CD4-positive, alpha-beta T cell treated with Interleukin-2 at 100 ng/mL for 4 hours (primary cell): ENCODE results near the gene ZXDB.
"Not testable (repeated sequence)": the region's sequence is repeated elsewhere in the genome, so short reads cannot be mapped to it uniquely, and the experiment has no call there.

Experiments
- DNase-seq: peaks from one replicate; pipeline ENCODE4 v3.0.0-alpha.2; 2020; ENCODE audit warnings: low spot score

Gene ZXDB

DNA sequence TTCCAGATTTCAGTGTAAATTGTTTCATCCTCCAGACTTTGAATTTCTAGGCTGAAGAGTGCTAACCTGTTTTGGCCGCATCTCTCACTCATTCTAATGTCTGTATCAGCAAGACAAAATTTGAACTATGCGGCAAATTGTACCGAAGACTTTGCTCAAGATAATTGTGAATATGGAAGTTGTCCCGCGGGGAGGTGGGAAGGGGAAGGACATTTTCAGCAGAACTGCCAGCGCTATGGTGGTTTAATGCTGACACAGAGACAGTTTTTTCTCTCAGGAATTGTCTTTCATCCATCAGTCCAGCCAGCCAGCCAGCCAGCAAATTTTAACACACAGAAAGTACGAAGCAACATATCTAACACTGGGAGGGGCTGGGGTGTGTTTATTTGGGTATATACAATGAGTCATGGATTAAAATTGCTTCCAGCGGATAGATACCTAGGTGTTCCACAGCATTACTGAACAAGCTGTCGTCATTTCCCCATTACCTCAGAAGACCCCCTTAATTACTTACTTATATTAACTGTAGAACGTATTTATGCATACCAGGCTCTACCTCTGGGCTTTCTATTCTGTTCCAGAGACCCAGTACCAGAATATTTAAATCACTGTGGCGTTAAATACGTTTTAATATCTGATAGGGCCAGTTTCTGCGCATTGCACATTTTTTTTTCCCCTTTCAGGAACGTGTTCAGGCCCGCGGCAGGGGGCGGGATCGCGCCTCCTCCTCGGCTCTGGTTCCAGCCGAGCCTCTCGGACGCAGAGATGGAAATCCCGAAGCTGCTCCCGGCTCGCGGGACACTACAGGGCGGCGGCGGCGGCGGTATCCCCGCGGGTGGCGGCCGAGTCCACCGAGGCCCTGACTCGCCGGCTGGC is at the start of gene ZXDB:
TSS of gene ZXDB (plus strand) at position 728 of the 876 bp plus-strand sequence. CDS start at position 766, 38 bp downstream.
- peak; percentile 50 for DNase-seq

DNA sequence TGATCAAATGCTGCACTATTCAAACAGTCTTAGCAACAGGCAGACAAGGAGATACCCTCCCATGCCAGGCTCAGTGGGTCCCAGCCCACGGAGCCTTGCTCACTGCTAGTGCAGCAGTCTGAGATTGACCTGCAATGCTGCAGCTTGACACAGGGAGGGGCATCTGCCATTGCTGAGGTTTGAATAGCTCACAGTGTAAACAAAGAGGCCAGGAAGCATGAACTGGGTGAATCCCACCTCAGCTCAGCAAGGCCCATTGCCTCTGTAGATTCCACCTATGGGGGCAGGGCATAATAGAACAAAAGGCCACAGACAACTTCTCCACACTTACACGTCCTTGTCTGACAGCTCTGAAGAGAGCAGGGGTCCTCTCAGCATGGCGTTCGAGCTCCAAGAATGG is 26.6 kb upstream of the ZXDB start:
- no peak for DNase-seq

DNA sequence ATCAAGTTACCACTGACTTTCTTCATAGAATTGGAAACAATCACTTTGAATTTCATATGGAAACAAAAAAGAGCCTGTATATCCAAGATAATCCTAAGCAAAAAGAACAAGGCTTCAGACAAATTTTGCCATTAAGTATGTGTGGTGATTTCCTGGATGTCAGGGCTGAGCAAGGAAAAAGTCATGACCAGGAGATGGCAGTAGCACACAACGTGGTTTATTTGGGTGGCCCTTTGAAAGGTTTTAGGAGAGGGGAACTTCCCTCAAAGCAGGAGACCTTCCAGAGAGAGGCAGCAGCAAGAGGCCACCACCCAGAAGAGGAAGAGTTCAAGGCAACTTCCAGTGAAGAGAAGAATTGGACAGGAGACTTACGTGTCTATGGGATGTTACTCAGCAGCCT is 18.1 kb upstream of the ZXDB start:
- DNase-seq = peak; percentile 31

GRCh38 chrX:57582948-57583347 is 8.9 kb upstream of the ZXDB start:
- DNase-seq = not testable (repeated sequence)

- no peak for DNase-seq
Observed at GRCh38 chrX:57583477-57583876, 8.3 kb upstream of the ZXDB start.

- DNase-seq = no peak
Observed at GRCh38 chrX:57586360-57586759, 5.5 kb upstream of the ZXDB start.

DNA sequence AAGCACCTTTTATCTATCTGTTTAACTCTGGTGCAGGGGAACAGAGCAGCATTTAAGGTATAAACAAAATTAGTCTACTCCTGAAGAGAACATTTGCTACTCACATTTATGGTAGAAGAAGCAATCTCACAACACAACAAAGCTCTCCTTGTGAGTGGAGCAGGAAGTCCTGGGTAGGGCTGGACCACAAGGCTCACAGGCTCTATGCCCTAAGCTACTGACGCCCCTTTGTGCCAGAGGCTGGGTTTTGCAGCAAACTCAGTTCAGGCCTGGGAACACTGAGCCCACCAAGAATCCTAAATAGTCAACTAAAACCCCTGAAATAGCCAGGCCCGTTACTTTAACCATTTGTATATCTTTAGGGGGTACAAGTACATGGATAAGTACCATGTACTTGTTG is 4.7 kb upstream of the ZXDB start:
- DNase-seq = no peak

DNA sequence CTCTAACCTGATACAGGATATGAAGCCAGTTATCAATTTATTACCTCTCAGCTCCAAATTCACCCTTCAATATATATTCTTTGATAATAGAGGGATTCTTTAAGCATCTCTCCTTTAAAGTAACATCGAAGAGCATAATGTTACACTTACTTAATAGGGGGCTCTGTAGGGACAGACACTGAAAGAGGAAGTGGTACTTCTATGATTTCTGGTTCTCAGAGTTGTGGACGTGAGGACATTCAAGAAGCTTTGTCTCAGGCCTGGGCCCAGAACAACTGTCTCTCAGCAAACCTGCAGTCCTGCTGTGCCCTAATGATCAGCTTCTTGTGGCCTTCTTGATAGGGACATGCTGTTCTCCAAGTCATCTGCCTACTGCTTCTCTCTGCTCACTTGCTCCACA is 4.2 kb upstream of the ZXDB start:
- DNase-seq = no peak

DNA sequence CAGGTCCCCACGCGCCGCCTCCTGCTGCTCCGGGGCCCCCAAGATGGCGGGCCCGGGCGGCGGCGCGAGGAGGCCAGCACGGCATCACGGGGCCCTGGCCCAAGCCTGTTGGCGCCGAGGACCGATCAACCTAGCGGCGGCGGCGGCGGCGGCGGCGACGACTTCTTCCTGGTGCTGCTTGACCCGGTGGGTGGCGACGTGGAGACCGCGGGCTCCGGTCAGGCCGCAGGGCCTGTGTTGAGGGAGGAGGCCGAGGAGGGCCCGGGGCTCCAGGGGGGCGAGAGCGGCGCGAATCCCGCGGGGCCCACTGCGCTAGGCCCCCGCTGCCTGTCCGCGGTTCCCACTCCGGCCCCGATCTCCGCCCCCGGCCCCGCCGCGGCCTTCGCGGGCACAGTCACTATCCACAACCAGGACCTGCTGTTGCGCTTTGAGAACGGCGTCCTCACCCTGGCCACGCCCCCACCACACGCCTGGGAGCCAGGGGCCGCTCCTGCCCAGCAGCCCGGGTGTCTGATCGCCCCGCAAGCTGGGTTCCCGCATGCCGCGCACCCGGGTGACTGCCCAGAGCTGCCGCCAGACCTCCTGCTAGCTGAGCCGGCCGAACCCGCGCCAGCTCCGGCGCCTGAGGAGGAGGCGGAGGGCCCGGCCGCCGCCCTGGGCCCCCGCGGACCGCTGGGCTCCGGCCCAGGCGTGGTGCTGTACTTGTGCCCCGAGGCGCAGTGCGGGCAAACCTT is 516 bp downstream of the ZXDB start:
- DNase-seq = peak; percentile 19

GRCh38 chrX:57592894-57593215 is 1.0 kb downstream of the ZXDB start:
- peak; percentile 8 for DNase-seq

- peak; percentile 59 for DNase-seq
Observed at GRCh38 chrX:57595381-57595811, 3.6 kb downstream of the ZXDB start.

DNA sequence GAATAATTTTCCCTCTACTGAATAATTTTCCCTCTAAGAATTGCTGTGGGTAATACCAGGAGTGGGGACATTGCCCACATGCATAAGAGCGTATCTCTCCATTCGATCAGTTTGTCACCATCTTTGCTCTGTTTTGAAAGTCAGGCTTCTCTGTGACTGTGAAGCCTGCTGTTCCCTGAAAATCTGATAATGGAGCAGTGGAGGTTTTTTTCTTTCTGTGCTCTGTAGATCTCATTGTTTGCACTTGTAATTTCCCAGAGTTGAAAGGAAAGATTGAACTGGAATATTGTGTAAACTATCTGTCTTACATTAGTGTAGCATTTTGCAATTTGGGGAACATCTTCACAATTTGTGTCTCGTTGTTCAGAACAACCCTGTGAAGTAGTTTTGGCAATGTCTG is 4.3 kb downstream of the ZXDB start:
- no peak for DNase-seq

DNA sequence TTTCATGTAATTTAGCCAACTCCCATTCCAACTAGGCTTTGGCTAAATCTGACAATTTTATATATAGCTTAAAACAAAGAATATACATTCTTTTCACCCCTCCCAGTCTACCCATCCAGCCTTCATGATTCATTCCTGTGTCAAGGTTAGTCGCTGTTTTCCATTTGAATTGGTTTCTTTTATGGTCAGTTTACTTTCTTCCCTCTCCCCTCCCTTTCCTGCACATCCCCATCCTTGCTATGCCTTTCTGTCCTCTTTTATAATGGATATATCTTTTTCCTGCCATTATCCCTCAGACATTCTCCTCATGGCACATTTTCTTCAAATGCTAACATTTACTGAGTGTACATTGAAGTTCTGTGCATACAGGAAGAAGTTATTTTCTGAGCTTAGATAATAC is 4.7 kb downstream of the ZXDB start:
- no peak for DNase-seq

DNA sequence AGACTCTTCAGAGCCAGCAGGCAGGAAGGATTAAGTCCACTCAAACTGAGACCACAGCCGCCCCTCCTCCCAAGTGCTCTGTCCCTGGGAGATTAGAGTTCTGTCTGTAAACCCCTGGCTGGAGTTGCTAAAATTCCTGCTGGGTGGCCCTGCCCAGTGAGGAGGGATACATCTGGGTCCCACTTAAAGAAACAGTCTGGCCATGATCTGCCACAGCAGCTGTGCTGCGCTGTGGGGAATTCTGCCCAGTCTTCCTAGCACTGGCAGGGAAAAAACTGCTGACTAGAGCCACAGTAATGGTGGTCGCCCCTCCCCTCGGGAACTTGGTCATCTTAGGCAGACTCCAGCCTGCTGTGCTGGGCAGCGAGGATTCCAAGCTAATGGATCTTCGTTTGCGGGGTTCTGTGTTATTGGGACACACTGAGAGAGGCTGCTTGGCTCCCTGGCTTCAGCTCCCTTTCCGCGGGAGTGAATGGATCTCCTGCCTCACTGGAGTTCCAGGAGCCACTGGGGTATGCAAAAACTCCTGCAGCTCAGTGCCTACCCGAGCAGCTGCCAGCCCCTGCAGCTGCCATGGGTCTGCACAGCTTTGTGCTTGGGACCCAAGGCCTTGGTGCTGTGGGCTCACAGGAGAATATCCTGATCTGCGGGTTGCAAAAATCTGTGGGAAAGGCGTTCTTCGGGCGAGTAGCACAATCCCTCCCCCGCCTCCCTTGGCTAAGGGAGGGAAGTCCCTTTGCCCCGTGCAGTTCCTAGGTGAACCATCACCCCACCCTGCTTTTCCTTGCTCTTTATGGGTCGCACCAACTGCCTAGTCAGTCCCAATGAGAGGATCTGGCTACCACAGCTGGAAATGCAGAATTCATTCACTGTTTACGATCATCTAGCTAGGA is 15.7 kb downstream of the ZXDB start:
- DNase-seq = no peak

DNA sequence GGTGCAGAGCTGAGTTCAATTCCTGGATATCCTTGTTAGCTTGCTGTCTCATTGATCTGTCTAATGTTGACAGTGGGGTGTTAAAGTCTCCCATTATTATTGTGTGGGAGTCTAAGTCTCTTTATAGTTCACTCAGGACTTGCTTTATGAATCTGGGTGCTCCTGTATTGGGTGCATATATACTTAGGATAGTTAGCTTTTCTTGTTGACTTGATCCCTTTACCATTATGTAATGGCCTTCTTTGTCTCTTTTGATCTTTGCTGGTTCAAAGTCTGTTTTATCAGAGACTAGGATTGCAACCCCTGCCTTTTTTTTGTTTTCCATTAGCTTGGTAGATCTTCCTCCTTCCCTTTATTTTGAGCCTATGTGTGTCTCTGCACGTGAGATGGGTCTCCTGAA is 21.5 kb downstream of the ZXDB start:
- not testable (repeated sequence) for DNase-seq

GRCh38 chrX:57629438-57629837 is 37.6 kb downstream of the ZXDB start:
- DNase-seq = not testable (repeated sequence)

GRCh38 chrX:57640674-57641016 is 48.8 kb downstream of the ZXDB start:
- DNase-seq = no peak

GRCh38 chrX:57641338-57641737 is 49.5 kb downstream of the ZXDB start:
- no peak for DNase-seq

DNA sequence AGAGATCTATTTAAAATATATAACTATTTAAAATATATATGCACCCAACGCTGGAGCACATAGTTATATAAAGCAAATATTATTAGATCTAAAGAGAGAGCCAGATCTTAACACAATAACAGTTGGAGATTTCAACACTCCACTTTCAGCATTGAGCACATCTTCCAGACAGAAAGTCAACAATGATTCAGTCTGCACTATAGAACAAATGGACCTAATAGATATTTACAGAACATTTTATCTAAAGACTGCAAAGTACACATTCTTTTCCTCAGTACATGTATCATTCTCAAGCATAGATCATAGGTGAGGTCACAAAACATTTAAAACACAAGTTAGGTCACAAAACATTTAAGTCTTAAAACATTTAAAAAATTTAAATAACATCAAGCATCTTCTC is 51.9 kb downstream of the ZXDB start:
- no peak for DNase-seq

- DNase-seq = no peak
Observed at GRCh38 chrX:57647020-57647419, 55.2 kb downstream of the ZXDB start.
